Activated T-helper 9 cell treated with anti-CD3 and anti-CD28 coated beads, Interleukin-2, amount 50 U/mL, for 16 hours (primary cell): Measurements from ENCODE around the gene KLF9.
"Not testable (repeated sequence)": the region's sequence is repeated elsewhere in the genome, so short reads cannot be mapped to it uniquely, and the experiment has no call there.

Source experiments
- DNase-seq: peaks from one replicate; pipeline ENCODE4 v3.0.0-alpha.2; 2020; ENCODE audit warnings: low read depth

KLF9 gene

GRCh38 chr9:70405808-70406433 is 8.5 kb downstream of the KLF9 start:
- no peak for DNase-seq

GRCh38 chr9:70404261-70404660 is 10.2 kb downstream of the KLF9 start:
- DNase-seq, result no peak

- DNase-seq, result no peak
Observed at GRCh38 chr9:70403618-70404025, 10.8 kb downstream of the KLF9 start.

- DNase-seq, result no peak
Observed at GRCh38 chr9:70403166-70403565, 11.3 kb downstream of the KLF9 start.

GRCh38 chr9:70402213-70402612 is 12.2 kb downstream of the KLF9 start:
- DNase-seq, result no peak

GRCh38 chr9:70401241-70401640 is 13.2 kb downstream of the KLF9 start:
- DNase-seq, result not testable (repeated sequence)

- no peak for DNase-seq
Observed at GRCh38 chr9:70400107-70400892, 14.2 kb downstream of the KLF9 start.

GRCh38 chr9:70399141-70399540 is 15.3 kb downstream of the KLF9 start:
- no peak for DNase-seq

GRCh38 chr9:70398145-70398556 is 16.3 kb downstream of the KLF9 start:
- no peak for DNase-seq

GRCh38 chr9:70395652-70396051 is 18.8 kb downstream of the KLF9 start:
- DNase-seq, result no peak

- no peak for DNase-seq
Observed at GRCh38 chr9:70392850-70393249, 21.6 kb downstream of the KLF9 start.

GRCh38 chr9:70392189-70392588 is 22.3 kb downstream of the KLF9 start:
- no peak for DNase-seq

- no peak for DNase-seq
Observed at GRCh38 chr9:70390933-70391341, 23.5 kb downstream of the KLF9 start.

- DNase-seq, result no peak
Observed at GRCh38 chr9:70389621-70390266, 24.7 kb downstream of the KLF9 start.

- DNase-seq, result no peak
Observed at GRCh38 chr9:70389188-70389587, 25.3 kb downstream of the KLF9 start.

- no peak for DNase-seq
Observed at GRCh38 chr9:70387663-70388062, 26.8 kb downstream of the KLF9 start.

GRCh38 chr9:70385426-70385825 is 29.0 kb downstream of the KLF9 start:
- DNase-seq, result no peak

- no peak for DNase-seq
Observed at GRCh38 chr9:70382709-70383605, 31.5 kb downstream of the KLF9 start.

GRCh38 chr9:70382046-70382708 is 32.3 kb downstream of the KLF9 start:
- no peak for DNase-seq

- DNase-seq, result no peak
Observed at GRCh38 chr9:70374962-70375618, 39.4 kb downstream of the KLF9 start.

- no peak for DNase-seq
Observed at GRCh38 chr9:70367305-70367930, 47.0 kb downstream of the KLF9 start.
